HG02763 (cell line): ENCODE measurements around the gene PTN.

Experiments
- ATAC-seq: cut with Tn5 transposase; IDR thresholded peaks from one replicate; pipeline ENCODE4 v1.9.1; 2021; ENCODE audit warnings: mild to moderate bottlenecking, moderate library complexity; ENCODE audit not compliant: unreplicated experiment

Gene PTN

GRCh38 chr7:137343281-137343841, at the start of gene PTN:
PTN (minus strand) TSS chr7:137343733; CDS start chr7:137254973, 88,760 bp downstream.
- no peak for ATAC-seq

- no peak for ATAC-seq
Observed at GRCh38 chr7:137390076-137390475, 46.5 kb upstream of the PTN start.

- no peak for ATAC-seq
Observed at GRCh38 chr7:137388916-137389315, 45.4 kb upstream of the PTN start.

GRCh38 chr7:137386966-137387365, 43.4 kb upstream of the PTN start:
- no peak for ATAC-seq

- ATAC-seq = no peak
Observed at GRCh38 chr7:137381045-137381444, 37.5 kb upstream of the PTN start.

- ATAC-seq = no peak
Observed at GRCh38 chr7:137373507-137373906, 30.0 kb upstream of the PTN start.

- ATAC-seq = no peak
Observed at GRCh38 chr7:137371616-137372015, 28.1 kb upstream of the PTN start.

- ATAC-seq = no peak
Observed at GRCh38 chr7:137366995-137367394, 23.5 kb upstream of the PTN start.

GRCh38 chr7:137363683-137364082, 20.1 kb upstream of the PTN start:
- no peak for ATAC-seq

GRCh38 chr7:137360087-137360679, 16.6 kb upstream of the PTN start:
- ATAC-seq = no peak

GRCh38 chr7:137354961-137355360, 11.4 kb upstream of the PTN start:
- no peak for ATAC-seq

- no peak for ATAC-seq
Observed at GRCh38 chr7:137354396-137354795, 10.9 kb upstream of the PTN start.

- ATAC-seq = no peak
Observed at GRCh38 chr7:137351941-137352340, 8.4 kb upstream of the PTN start.

GRCh38 chr7:137345799-137346449, 2.4 kb upstream of the PTN start:
- no peak for ATAC-seq

GRCh38 chr7:137342828-137343261, 688 bp downstream of the PTN start:
- ATAC-seq = no peak

- no peak for ATAC-seq
Observed at GRCh38 chr7:137342265-137342664, 1.3 kb downstream of the PTN start.

- no peak for ATAC-seq
Observed at GRCh38 chr7:137337902-137338301, 5.6 kb downstream of the PTN start.

GRCh38 chr7:137335814-137336213, 7.7 kb downstream of the PTN start:
- ATAC-seq = no peak

- no peak for ATAC-seq
Observed at GRCh38 chr7:137331378-137331777, 12.2 kb downstream of the PTN start.

GRCh38 chr7:137329411-137329810, 14.1 kb downstream of the PTN start:
- ATAC-seq = no peak

- no peak for ATAC-seq
Observed at GRCh38 chr7:137328373-137329120, 15.0 kb downstream of the PTN start.

GRCh38 chr7:137325927-137326326, 17.6 kb downstream of the PTN start:
- ATAC-seq = no peak
